ENCODE data around the gene THOC2.

- TF ChIP-seq CTCF (IDR thresholded peaks at IDR 0.05) (no peak), POLR2A (IDR thresholded peaks at IDR 0.05) (no peak)
Observed at GRCh38 chrX:123625952-123626351, 106.9 kb downstream of the THOC2 start.

All from adrenal gland (tissue), 5 donors.